Measurements from ENCODE around the gene RPS6KA2.

Gene RPS6KA2

DNA sequence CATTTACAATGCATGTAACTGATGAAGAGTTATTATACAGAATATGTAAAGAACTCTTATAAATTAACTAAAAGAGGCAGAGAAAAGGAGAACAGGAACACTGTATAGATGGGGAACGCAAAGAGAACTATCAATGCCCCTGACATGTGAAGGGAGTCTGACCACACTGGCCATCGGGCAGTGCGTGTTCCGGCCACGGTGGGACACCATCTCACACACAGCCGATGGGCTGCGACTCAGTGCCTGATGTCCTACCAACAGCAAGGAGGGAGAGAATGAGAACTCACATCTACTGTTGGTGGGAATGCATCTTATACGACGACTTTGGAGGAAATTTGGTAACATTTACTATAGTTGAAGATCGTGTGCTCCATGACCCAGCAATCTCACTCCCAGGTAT, 25.1 kb downstream of the RPS6KA2 start:
- in situ Hi-C loops (cut with HindIII; ENCODE audit: low pct_ligation_motif_present, low pct_unique_long_range_greater_than_20kb, low sequenced_read_pairs): no loop called here
- no peak for DNase-seq

DNA sequence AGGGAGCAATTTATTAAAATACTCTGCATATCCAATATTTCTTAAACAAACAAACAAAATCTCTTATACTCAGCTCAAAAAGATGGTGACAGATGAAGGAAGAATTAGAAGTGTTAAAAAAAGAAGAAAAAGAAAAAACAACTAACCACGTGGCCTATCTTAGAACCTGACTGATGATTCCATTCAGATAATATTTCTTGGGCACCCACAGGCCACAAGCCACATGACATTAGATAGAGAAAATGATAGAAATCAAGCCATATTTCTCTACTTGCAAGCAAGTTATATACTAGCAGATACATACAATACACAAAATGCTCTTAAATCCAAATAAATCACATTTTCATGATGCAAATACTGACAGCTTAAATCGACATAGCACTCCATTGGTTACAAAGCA, 26.1 kb downstream of the RPS6KA2 start:
- no peak for DNase-seq
- in situ Hi-C loops (cut with HindIII; ENCODE audit: low pct_ligation_motif_present, low pct_unique_long_range_greater_than_20kb, low sequenced_read_pairs): no loop called here

- in situ Hi-C loops (cut with HindIII; ENCODE audit: low pct_ligation_motif_present, low pct_unique_long_range_greater_than_20kb, low sequenced_read_pairs): no loop called here
- no peak for DNase-seq
These were observed 27.8 kb downstream of the RPS6KA2 start for GRCh38 chr6:166599205-166599604.

DNA sequence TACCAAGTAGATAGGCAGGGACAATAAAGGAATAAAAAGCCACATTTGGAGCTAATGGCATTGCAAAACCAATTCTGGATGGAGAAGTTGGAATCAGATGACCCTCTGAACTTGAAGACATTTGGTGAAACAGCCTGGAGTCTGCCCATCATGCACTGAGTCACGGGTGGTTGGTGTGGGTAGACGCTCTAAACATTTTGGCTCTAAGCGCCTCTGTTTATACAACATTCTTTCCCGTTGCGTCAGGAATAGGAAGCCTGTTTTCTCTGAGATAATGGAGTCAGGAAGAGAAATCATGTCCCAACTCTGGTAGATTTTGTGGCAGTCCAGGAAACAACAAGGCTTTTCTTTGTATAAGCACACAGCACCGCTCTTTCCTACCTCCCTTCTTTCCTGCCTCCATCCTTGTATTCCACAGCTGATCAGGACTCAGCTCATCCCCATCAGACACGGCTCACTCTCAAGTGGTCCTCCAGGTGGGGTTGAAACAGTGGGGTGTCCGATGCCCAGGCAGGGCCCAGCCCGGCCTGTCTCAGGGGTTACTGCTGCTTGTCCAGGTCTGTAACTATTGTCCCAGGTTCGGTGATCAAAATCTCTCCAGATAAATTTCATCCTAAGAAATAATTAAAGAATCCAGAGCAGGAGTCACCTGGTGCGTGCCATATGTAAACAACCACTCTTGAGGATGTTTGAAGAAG, 28.5 kb downstream of the RPS6KA2 start:
- in situ Hi-C loops (cut with HindIII; ENCODE audit: low pct_ligation_motif_present, low pct_unique_long_range_greater_than_20kb, low sequenced_read_pairs): no loop called here
- no peak for DNase-seq

DNA sequence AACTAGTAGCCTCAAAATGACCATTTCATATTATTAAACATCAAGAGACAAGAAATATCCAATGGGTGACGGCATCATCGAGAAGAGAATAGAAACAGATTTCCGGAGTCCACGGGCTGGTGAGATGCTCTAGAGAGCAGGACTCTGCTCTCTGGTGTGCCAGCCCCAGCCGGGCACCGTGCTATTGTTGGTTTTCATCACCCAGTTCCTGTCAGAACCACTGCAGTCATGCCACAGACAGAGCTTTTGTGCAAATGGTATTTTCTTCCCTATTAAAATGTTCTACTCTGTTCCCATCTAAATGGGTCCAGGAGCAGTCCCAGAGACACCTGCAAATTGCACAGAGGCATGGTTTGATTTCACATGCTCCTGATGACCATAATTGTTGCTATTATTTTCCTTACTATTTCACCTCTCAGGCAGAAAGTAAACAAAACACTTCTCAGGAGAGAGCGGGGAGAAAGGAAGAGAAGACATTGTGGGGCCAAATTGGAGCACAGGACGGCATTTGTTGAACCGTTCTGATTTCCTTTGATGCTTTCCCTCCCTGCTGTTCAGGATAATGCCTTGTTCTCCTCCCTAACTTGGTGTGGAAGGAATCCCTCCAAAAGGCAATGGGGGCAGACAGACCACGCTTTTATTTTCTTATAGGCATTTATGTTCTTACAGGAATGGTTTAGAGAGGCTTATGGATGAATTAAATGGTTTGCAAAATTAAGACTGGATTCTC, 29.2 kb downstream of the RPS6KA2 start:
- in situ Hi-C loops (cut with HindIII; ENCODE audit: low pct_ligation_motif_present, low pct_unique_long_range_greater_than_20kb, low sequenced_read_pairs): no loop called here
- no peak for DNase-seq

DNA sequence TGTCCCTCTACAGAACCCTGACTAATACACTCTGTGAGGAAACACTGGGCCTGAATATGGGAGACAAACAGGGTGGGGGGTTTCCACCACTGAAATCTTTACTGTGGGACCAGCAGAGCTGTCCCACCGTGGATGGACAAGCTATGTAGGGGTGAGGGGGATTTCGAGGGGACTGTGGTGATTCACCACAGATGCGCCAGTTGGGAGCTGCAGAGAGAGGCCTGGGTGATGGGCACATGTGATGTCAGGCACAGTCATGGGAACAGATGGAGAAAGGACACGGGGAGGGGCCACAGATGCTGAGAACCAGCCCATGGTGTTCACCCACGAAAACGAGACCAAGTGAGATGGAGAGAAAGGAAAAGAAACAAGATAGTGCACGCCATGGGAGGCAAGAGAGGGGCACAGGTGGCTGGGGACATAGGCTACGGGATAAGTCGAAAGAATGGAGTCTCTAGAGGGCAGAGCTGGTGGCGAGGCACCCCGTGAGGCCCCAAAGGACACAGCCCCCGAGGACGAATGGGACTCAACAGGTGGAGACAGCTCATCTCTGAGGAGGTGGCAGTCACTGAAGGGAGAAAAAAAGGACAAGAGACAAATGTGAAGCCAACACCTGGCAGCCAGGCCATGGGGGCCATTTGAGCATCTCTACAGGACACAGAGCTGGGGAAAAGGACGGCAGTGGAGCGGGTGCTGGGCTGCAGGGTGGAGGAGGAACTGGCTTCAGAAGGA, 30.1 kb downstream of the RPS6KA2 start:
- in situ Hi-C loops (cut with HindIII; ENCODE audit: low pct_ligation_motif_present, low pct_unique_long_range_greater_than_20kb, low sequenced_read_pairs): no loop called here
- DNase-seq: no peak

DNA sequence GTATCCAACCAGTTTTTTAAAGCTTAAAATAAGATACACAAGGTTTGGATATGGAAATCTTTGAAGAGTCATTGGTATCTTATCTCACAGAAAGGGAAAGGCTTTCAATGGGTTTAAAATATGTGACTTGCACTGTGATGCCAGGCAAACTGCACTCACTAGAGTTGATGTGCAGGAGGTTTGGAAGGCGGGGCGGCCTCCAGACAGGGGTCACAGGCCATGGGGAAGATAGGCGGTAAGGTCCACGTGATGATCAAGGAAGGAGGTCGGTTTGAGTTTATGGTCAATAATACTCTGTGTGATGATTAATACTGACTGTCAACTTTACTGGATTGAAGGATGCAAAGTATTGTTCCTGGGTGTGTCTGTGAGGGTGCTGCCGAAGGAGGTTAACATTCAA, 31.1 kb downstream of the RPS6KA2 start:
- in situ Hi-C loops (cut with HindIII; ENCODE audit: low pct_ligation_motif_present, low pct_unique_long_range_greater_than_20kb, low sequenced_read_pairs): no loop called here
- DNase-seq: no peak

- in situ Hi-C loops (cut with HindIII; ENCODE audit: low pct_ligation_motif_present, low pct_unique_long_range_greater_than_20kb, low sequenced_read_pairs): no loop called here
- DNase-seq: peak; percentile 44
These were observed 31.8 kb downstream of the RPS6KA2 start for GRCh38 chr6:166595061-166595780.

GRCh38 chr6:166592821-166593220, 34.2 kb downstream of the RPS6KA2 start:
- DNase-seq: no peak
- in situ Hi-C loops (cut with HindIII; ENCODE audit: low pct_ligation_motif_present, low pct_unique_long_range_greater_than_20kb, low sequenced_read_pairs): no loop called here

DNA sequence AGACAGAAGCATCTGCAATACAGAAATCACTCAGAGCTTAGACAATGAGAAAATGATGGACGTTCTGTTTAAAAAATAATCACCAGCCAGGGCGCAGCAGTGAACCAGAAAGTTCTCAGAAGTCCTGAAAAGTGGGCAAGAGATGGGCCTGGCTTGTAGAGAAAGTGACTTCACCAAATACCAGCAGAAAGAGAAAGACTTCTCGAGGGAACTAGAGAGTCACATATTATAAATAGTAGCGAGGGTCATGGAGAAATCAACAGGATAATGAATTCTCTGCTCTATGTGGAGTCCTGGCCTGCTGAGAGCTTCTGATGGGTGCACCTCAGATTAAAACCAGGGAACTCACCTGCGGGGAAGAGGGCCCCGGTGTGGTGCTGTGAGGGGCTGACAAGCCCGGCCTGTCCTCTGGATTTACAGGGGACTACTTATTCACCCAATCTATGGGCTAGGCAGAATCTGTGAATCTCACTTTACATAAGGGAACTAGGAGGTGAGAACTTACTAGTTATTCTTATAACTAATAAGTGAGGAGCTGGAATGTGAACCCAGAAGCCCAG, 35.0 kb downstream of the RPS6KA2 start:
- in situ Hi-C loops (cut with HindIII; ENCODE audit: low pct_ligation_motif_present, low pct_unique_long_range_greater_than_20kb, low sequenced_read_pairs): no loop called here
- no peak for DNase-seq

- in situ Hi-C loops (cut with HindIII; ENCODE audit: low pct_ligation_motif_present, low pct_unique_long_range_greater_than_20kb, low sequenced_read_pairs): no loop called here
- DNase-seq: no peak
These were observed 36.0 kb downstream of the RPS6KA2 start for GRCh38 chr6:166591026-166591425.

- in situ Hi-C loops (cut with HindIII; ENCODE audit: low pct_ligation_motif_present, low pct_unique_long_range_greater_than_20kb, low sequenced_read_pairs): no loop called here
- DNase-seq: no peak
These were observed 37.1 kb downstream of the RPS6KA2 start for GRCh38 chr6:166589786-166590574.

DNA sequence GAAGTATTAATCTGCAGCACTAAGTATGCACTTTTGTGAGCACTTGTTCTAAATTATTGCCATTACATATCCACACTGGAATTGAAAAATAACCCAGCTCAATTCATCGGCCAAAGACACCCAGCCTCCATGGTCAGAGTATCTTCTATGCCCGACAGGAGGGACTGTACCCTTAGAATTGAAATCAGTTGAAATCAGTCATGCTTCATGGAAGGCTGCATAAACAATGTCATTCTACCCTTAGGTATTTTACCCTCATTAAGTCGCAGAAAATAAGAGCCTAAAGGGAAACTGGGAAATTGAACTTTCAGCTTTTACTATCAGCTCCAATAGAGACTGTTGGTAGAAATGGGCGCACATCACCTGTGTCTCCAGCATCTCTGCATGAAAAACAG, 37.7 kb downstream of the RPS6KA2 start:
- in situ Hi-C loops (cut with HindIII; ENCODE audit: low pct_ligation_motif_present, low pct_unique_long_range_greater_than_20kb, low sequenced_read_pairs): no loop called here
- DNase-seq: no peak

DNA sequence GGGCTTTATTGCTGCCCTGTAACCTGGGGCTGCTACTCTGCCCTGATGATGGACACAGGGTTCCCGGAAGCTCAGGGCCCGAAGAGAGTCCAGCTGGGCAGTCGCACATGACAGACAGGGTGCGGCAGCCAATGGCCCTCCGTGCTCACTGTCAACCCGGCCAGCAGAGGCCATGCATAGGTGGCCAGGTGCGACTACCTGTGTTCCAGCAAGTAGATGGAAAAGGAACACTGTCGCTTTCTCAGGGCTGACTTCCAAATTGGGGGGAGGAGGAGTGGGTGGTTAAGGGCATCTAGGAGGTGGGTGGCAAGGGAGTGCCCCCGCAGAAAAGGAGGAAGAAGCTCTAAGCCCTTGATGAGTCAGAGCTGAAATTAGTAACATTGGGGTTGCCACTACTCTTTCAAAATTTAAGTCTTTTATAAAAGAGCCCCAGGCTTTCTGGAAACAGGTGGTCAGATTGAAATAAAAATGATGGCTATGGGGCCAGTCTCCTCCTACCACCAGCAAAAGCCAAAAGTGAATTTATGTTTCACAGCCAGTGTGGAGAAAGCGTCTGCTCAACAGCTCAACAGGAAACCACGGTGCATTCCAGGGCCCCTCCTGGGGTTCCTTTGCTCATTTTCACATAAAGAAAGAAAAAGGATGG, 38.2 kb downstream of the RPS6KA2 start:
- in situ Hi-C loops (cut with HindIII; ENCODE audit: low pct_ligation_motif_present, low pct_unique_long_range_greater_than_20kb, low sequenced_read_pairs): no loop called here
- no peak for DNase-seq

- in situ Hi-C loops (cut with HindIII; ENCODE audit: low pct_ligation_motif_present, low pct_unique_long_range_greater_than_20kb, low sequenced_read_pairs): no loop called here
- DNase-seq: no peak
These were observed 39.2 kb downstream of the RPS6KA2 start for GRCh38 chr6:166587631-166588413.

GRCh38 chr6:166586424-166587156, 40.5 kb downstream of the RPS6KA2 start, which contains the start of gene RAMACL:
TSS of gene RAMACL (minus strand) at chr6:166586678. CDS start at chr6:166586477, 201 bp downstream.
- peak; percentile 3 for DNase-seq
- in situ Hi-C loops (cut with HindIII; ENCODE audit: low pct_ligation_motif_present, low pct_unique_long_range_greater_than_20kb, low sequenced_read_pairs): no loop called here
